Body of pancreas (tissue), 4 donors: Measurements from ENCODE around the gene GPRIN1.

Experiments used
- CTCF ChIP-seq, 7 experiments: fragments of 450-650 bp in 4 of 7; fragments of 200-600 bp in 3 of 7; sonication (generic) in 3 of 7; IDR thresholded peaks; one replicate each; pipeline ENCODE4 v1.5.1; 2016 to 2019; ENCODE audit warnings: antibody characterized with exemption in 7 of 7
- POLR2A ChIP-seq, 3 donors: fragments of 450-650 bp; IDR thresholded peaks; one replicate each; pipeline ENCODE4 v1.6.1; 2016; ENCODE audit warnings: antibody characterized with exemption in 3 of 3, mild to moderate bottlenecking in 2 of 3

GRCh38 chr5:176627582-176627981 lies 17.6 kb upstream of the GPRIN1 start:
- no peak for TF ChIP-seq CTCF (IDR thresholded peaks at IDR 0.05)
- no peak for TF ChIP-seq POLR2A (IDR thresholded peaks at IDR 0.05)
